GM23338 (cell line): ENCODE data around the gene TCP11L2. TPM values are rescaled to one million over a fixed set of nuclear protein-coding genes. Genes with fewer than 3 reads are reported as not detected.

ENCODE experiments used
- ATAC-seq: fragments of 200-7000 bp; cut with Tn5 transposase; 3 replicates; pipeline ENCODE4 v1.9.1; 2020
- DNase-seq: peaks from one replicate; pipeline ENCODE4 v3.0.0-alpha.2; 2015; ENCODE audit warnings: low spot score
- H2AFZ ChIP-seq: fragments of 200-600 bp; sonication (generic); 2 replicates; pipeline ENCODE4 v1.8.0; 2016; ENCODE audit warnings: antibody characterized with exemption, mild to moderate bottlenecking, moderate library complexity
- H3F3A ChIP-seq: fragments of 200-600 bp; sonication (generic); replicated peaks from 2 replicates; pipeline ENCODE4 v1.8.0; 2017; ENCODE audit warnings: antibody characterized with exemption, mixed run types, low read depth
- H3K27ac ChIP-seq: fragments of 200-600 bp; sonication (generic); 2 replicates; pipeline ENCODE4 v1.6.1; 2016; ENCODE audit warnings: low read depth
- H3K27me3 ChIP-seq: fragments of 200-600 bp; sonication (generic); 2 replicates; pipeline ENCODE4 v1.8.0; 2016; ENCODE audit warnings: mild to moderate bottlenecking, mixed run types, moderate library complexity; ENCODE audit not compliant: insufficient read depth
- H3K36me3 ChIP-seq: fragments of 200-600 bp; sonication (generic); 2 replicates; pipeline ENCODE4 v1.8.0; 2016; ENCODE audit warnings: mild to moderate bottlenecking; ENCODE audit not compliant: insufficient read depth
- H3K4me1 ChIP-seq: fragments of 200-600 bp; sonication (generic); 2 replicates; pipeline ENCODE4 v1.8.0; 2016; ENCODE audit warnings: mild to moderate bottlenecking, moderate library complexity; ENCODE audit not compliant: insufficient read depth
- H3K4me2 ChIP-seq: fragments of 200-600 bp; sonication (generic); 2 replicates; pipeline ENCODE4 v1.7.1; 2017; ENCODE audit warnings: mixed run types
- H3K4me3 ChIP-seq: fragments of 200-600 bp; sonication (generic); 2 replicates; pipeline ENCODE4 v1.6.1; 2016; ENCODE audit warnings: mixed run types
- H3K79me2 ChIP-seq: fragments of 200-600 bp; sonication (generic); replicated peaks from 2 replicates; pipeline ENCODE4 v1.8.0; 2017; ENCODE audit warnings: mild to moderate bottlenecking; ENCODE audit not compliant: insufficient read depth
- H3K9me2 ChIP-seq: fragments of 200-600 bp; sonication (generic); 2 replicates; pipeline ENCODE4 v1.8.0; 2017; ENCODE audit not compliant: insufficient read depth
- H4K20me1 ChIP-seq: fragments of 200-600 bp; sonication (generic); replicated peaks from 2 replicates; pipeline ENCODE4 v1.8.0; 2017; ENCODE audit warnings: mild to moderate bottlenecking; ENCODE audit not compliant: insufficient read depth
- H3K27ac Mint-ChIP-seq: 2 replicates; pipeline ENCODE4 v1.8.0; 2020; ENCODE audit warnings: inconsistent platforms, mild to moderate bottlenecking, moderate library complexity, mixed read lengths
- H3K27me3 Mint-ChIP-seq: 3 replicates; pipeline ENCODE4 v1.8.0; 2022; ENCODE audit warnings: low read depth, mild to moderate bottlenecking, moderate library complexity, mixed read lengths, inconsistent platforms; ENCODE audit not compliant: insufficient read depth, poor library complexity
- H3K36me3 Mint-ChIP-seq: 3 replicates; pipeline ENCODE4 v1.8.0; 2021; ENCODE audit warnings: low read depth, mild to moderate bottlenecking, inconsistent platforms, moderate library complexity, mixed read lengths
- H3K4me1 Mint-ChIP-seq: 3 replicates; pipeline ENCODE4 v1.8.0; 2020; ENCODE audit warnings: mild to moderate bottlenecking, inconsistent platforms, mixed read lengths
- H3K4me3 Mint-ChIP-seq: 3 replicates; pipeline ENCODE4 v1.8.0; 2021; ENCODE audit warnings: moderate library complexity, mild to moderate bottlenecking, inconsistent platforms, mixed read lengths
- H3K9me3 Mint-ChIP-seq: 3 replicates; pipeline ENCODE4 v1.8.0; 2020; ENCODE audit warnings: moderate library complexity, mild to moderate bottlenecking, inconsistent platforms, mixed read lengths
- CREB1 ChIP-seq: fragments of 250-450 bp; sonication (Bioruptor Pico); IDR thresholded peaks from 2 replicates; pipeline ENCODE4 v1.5.0; 2020; ENCODE audit warnings: low read depth, mild to moderate bottlenecking, moderate library complexity
- EZH2 ChIP-seq: fragments of 200-600 bp; sonication (generic); IDR thresholded peaks from one replicate; pipeline ENCODE4 v1.8.0; 2017; ENCODE audit warnings: antibody characterized with exemption, mild to moderate bottlenecking, low read depth; ENCODE audit not compliant: unreplicated experiment
- EZH2phosphoT487 ChIP-seq: fragments of 200-600 bp; sonication (generic); IDR thresholded peaks from one replicate; pipeline ENCODE4 v1.8.1; 2018; ENCODE audit warnings: antibody characterized with exemption; ENCODE audit not compliant: unreplicated experiment
- JUNB ChIP-seq: IDR thresholded peaks from one replicate; pipeline ENCODE4 v1.6.1; 2016; ENCODE audit warnings: antibody characterized with exemption; ENCODE audit not compliant: unreplicated experiment
- NANOG ChIP-seq: IDR thresholded peaks from 2 replicates; pipeline ENCODE4 v1.6.1; 2016; ENCODE audit warnings: antibody characterized with exemption, borderline replicate concordance
- POLR2AphosphoS5 ChIP-seq: IDR thresholded peaks from 2 replicates; pipeline ENCODE4 v1.6.1; 2016; ENCODE audit warnings: antibody characterized with exemption, low read depth
- STAT1 ChIP-seq: IDR thresholded peaks from one replicate; pipeline ENCODE4 v1.6.1; 2016; ENCODE audit warnings: antibody characterized with exemption; ENCODE audit not compliant: unreplicated experiment
- ZNF114 ChIP-seq: fragments of 250-450 bp; sonication (Bioruptor Pico); IDR thresholded peaks from 2 replicates; pipeline ENCODE4 v1.5.0; 2020; ENCODE audit warnings: mild to moderate bottlenecking, moderate library complexity
- ZNF331 ChIP-seq: fragments of 250-450 bp; sonication (Bioruptor Pico); IDR thresholded peaks from 2 replicates; pipeline ENCODE4 v1.5.0; 2020; ENCODE audit warnings: low read depth, mild to moderate bottlenecking, moderate library complexity
- polyA plus RNA-seq: library from polyadenylated mRNA; unstranded; fragments of >200 nt; fragmentation: Nextera tagmentation; extraction: Ambion mirVana; gene quantifications from 2 replicates; pipeline ENCODE4 v1.2.1, GENCODE V29; 2016
- total RNA-seq: library from RNA; depleted of rRNA; stranded (reverse); fragments of >200 nt; shearing (Covaris generic); gene quantifications from 2 replicates; pipeline ENCODE4 v1.2.3, GENCODE V29; 2014
- TF ChIP-seq, protein P1 (sequence below): IDR thresholded peaks from 2 replicates; pipeline ENCODE4 v1.6.1; 2016; ENCODE audit warnings: antibody characterized with exemption
- TF ChIP-seq, protein P2 (sequence below): fragments of 250-450 bp; sonication (Bioruptor Pico); IDR thresholded peaks from 2 replicates; pipeline ENCODE4 v1.5.0; 2020; ENCODE audit warnings: mild to moderate bottlenecking, moderate library complexity
- TF ChIP-seq, protein P3 (sequence below): IDR thresholded peaks from one replicate; pipeline ENCODE4 v1.6.1; 2018; ENCODE audit warnings: antibody characterized with exemption; ENCODE audit not compliant: unreplicated experiment
- TF ChIP-seq, protein P4 (sequence below), 2 experiments: fragments of 200-600 bp in 1 of 2; sonication (generic) in 1 of 2; conservative IDR thresholded peaks; 2 replicates each; pipeline versions ENCODE4 v1.5.1 to v1.6.1; 2016 to 2017; ENCODE audit warnings: antibody characterized with exemption in 2 of 2, low read depth in 2 of 2, mild to moderate bottlenecking in 2 of 2, moderate library complexity in 1 of 2

Gene TCP11L2
- total and polyA plus RNA-seq, 2 experiments from 2014 or later = 1.4 to 4.4 TPM

DNA sequence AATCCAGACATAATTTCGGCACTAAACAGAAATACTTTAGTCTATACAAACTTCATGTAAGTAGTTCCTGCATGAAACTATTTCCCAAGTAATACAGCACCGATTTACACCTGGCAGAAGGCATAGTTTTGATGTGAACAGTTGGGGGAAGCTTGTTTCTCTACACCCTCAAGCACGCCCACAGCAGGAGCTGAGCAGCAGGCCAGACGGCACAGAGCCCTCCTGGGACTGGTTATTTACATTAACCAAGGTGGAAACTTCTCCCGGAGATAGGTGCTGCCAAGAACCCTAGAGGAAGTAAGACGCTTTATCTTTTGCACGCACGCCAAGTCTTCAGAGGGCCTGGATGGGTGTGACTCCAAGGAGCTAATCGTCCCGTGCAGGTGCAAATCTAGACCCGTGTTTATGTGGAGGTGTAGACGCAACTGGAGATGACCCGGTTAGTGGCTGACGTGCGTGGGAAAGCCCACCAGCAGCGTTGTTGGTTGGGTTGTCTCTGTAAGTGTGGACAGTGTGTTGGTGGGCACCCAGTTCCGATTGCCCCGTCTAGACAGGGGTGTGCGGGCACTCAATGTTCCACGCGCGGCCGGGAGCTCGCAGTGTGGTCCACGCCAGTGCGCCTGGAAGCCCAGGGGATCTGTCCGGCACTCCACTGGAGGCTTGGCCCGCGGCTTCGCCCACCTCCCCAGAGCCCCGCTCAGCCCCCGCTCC, 767 bp upstream of the TCP11L2 start:
- peak overlapping the region; percentile 92 for H2AFZ ChIP-seq
- peak overlapping the region; percentile 60; the same call in 1 of the 2 replicates for H3K27ac Mint-ChIP-seq
- H3K27me3 Mint-ChIP-seq = peaks cover 7% of the 10 kb centered on the region
- H3K4me1 Mint-ChIP-seq = peaks cover 41% of the 10 kb centered on the region
- H3K27me3 ChIP-seq = no peaks in the 10 kb centered on the region
- H3K4me1 ChIP-seq = peaks cover 18% of the 10 kb centered on the region; the same call in 1 of the 2 replicates
- peak overlapping the region; percentile 3 for H3K27ac ChIP-seq
- H3K79me2 ChIP-seq = no peaks in the 10 kb centered on the region
- TF ChIP-seq STAT1 = no peak
- TF ChIP-seq, protein P1, sequence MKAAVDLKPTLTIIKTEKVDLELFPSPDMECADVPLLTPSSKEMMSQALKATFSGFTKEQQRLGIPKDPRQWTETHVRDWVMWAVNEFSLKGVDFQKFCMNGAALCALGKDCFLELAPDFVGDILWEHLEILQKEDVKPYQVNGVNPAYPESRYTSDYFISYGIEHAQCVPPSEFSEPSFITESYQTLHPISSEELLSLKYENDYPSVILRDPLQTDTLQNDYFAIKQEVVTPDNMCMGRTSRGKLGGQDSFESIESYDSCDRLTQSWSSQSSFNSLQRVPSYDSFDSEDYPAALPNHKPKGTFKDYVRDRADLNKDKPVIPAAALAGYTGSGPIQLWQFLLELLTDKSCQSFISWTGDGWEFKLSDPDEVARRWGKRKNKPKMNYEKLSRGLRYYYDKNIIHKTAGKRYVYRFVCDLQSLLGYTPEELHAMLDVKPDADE = no peak
- TF ChIP-seq, protein P2, sequence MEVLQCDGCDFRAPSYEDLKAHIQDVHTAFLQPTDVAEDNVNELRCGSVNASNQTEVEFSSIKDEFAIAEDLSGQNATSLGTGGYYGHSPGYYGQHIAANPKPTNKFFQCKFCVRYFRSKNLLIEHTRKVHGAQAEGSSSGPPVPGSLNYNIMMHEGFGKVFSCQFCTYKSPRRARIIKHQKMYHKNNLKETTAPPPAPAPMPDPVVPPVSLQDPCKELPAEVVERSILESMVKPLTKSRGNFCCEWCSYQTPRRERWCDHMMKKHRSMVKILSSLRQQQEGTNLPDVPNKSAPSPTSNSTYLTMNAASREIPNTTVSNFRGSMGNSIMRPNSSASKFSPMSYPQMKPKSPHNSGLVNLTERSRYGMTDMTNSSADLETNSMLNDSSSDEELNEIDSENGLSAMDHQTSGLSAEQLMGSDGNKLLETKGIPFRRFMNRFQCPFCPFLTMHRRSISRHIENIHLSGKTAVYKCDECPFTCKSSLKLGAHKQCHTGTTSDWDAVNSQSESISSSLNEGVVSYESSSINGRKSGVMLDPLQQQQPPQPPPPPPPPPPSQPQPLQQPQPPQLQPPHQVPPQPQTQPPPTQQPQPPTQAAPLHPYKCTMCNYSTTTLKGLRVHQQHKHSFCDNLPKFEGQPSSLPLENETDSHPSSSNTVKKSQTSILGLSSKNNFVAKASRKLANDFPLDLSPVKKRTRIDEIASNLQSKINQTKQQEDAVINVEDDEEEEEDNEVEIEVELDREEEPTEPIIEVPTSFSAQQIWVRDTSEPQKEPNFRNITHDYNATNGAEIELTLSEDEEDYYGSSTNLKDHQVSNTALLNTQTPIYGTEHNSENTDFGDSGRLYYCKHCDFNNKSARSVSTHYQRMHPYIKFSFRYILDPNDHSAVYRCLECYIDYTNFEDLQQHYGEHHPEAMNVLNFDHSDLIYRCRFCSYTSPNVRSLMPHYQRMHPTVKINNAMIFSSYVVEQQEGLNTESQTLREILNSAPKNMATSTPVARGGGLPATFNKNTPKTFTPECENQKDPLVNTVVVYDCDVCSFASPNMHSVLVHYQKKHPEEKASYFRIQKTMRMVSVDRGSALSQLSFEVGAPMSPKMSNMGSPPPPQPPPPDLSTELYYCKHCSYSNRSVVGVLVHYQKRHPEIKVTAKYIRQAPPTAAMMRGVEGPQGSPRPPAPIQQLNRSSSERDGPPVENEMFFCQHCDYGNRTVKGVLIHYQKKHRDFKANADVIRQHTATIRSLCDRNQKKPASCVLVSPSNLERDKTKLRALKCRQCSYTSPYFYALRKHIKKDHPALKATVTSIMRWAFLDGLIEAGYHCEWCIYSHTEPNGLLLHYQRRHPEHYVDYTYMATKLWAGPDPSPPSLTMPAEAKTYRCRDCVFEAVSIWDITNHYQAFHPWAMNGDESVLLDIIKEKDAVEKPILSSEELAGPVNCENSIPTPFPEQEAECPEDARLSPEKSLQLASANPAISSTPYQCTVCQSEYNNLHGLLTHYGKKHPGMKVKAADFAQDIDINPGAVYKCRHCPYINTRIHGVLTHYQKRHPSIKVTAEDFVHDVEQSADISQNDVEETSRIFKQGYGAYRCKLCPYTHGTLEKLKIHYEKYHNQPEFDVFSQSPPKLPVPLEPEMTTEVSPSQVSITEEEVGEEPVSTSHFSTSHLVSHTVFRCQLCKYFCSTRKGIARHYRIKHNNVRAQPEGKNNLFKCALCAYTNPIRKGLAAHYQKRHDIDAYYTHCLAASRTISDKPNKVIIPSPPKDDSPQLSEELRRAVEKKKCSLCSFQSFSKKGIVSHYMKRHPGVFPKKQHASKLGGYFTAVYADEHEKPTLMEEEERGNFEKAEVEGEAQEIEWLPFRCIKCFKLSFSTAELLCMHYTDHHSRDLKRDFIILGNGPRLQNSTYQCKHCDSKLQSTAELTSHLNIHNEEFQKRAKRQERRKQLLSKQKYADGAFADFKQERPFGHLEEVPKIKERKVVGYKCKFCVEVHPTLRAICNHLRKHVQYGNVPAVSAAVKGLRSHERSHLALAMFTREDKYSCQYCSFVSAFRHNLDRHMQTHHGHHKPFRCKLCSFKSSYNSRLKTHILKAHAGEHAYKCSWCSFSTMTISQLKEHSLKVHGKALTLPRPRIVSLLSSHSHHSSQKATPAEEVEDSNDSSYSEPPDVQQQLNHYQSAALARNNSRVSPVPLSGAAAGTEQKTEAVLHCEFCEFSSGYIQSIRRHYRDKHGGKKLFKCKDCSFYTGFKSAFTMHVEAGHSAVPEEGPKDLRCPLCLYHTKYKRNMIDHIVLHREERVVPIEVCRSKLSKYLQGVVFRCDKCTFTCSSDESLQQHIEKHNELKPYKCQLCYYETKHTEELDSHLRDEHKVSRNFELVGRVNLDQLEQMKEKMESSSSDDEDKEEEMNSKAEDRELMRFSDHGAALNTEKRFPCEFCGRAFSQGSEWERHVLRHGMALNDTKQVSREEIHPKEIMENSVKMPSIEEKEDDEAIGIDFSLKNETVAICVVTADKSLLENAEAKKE (CRISPR knock-in tag) = no peak
- no peak for TF ChIP-seq NANOG
- TF ChIP-seq JUNB = no peak
- TF ChIP-seq, protein P3, sequence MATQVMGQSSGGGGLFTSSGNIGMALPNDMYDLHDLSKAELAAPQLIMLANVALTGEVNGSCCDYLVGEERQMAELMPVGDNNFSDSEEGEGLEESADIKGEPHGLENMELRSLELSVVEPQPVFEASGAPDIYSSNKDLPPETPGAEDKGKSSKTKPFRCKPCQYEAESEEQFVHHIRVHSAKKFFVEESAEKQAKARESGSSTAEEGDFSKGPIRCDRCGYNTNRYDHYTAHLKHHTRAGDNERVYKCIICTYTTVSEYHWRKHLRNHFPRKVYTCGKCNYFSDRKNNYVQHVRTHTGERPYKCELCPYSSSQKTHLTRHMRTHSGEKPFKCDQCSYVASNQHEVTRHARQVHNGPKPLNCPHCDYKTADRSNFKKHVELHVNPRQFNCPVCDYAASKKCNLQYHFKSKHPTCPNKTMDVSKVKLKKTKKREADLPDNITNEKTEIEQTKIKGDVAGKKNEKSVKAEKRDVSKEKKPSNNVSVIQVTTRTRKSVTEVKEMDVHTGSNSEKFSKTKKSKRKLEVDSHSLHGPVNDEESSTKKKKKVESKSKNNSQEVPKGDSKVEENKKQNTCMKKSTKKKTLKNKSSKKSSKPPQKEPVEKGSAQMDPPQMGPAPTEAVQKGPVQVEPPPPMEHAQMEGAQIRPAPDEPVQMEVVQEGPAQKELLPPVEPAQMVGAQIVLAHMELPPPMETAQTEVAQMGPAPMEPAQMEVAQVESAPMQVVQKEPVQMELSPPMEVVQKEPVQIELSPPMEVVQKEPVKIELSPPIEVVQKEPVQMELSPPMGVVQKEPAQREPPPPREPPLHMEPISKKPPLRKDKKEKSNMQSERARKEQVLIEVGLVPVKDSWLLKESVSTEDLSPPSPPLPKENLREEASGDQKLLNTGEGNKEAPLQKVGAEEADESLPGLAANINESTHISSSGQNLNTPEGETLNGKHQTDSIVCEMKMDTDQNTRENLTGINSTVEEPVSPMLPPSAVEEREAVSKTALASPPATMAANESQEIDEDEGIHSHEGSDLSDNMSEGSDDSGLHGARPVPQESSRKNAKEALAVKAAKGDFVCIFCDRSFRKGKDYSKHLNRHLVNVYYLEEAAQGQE = no peak
- TF ChIP-seq CREB1 (CRISPR knock-in tag) = no peak
- TF ChIP-seq ZNF114 = no peak
- no peak for TF ChIP-seq EZH2
- TF ChIP-seq, protein P4, sequence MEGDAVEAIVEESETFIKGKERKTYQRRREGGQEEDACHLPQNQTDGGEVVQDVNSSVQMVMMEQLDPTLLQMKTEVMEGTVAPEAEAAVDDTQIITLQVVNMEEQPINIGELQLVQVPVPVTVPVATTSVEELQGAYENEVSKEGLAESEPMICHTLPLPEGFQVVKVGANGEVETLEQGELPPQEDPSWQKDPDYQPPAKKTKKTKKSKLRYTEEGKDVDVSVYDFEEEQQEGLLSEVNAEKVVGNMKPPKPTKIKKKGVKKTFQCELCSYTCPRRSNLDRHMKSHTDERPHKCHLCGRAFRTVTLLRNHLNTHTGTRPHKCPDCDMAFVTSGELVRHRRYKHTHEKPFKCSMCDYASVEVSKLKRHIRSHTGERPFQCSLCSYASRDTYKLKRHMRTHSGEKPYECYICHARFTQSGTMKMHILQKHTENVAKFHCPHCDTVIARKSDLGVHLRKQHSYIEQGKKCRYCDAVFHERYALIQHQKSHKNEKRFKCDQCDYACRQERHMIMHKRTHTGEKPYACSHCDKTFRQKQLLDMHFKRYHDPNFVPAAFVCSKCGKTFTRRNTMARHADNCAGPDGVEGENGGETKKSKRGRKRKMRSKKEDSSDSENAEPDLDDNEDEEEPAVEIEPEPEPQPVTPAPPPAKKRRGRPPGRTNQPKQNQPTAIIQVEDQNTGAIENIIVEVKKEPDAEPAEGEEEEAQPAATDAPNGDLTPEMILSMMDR (conservative IDR thresholded peaks at IDR 0.05; ENCODE audit: low read depth in 2 of 2) = no peak
- no peak for TF ChIP-seq EZH2phosphoT487
- TF ChIP-seq POLR2AphosphoS5 = no peak
- TF ChIP-seq ZNF331 (CRISPR knock-in tag) = no peak
- H3K4me3 Mint-ChIP-seq = peak overlapping the region; percentile 80
- no peaks in the 10 kb centered on the region; the same call in 1 of the 2 replicates for H3F3A ChIP-seq
- H4K20me1 ChIP-seq = no peaks in the 10 kb centered on the region
- DNase-seq (peak; percentile 75), ATAC-seq (peak; percentile 59)
- no peaks in the 10 kb centered on the region for H3K9me2 ChIP-seq
- no peaks in the 10 kb centered on the region; the same call in 2 of the 3 replicates for H3K36me3 Mint-ChIP-seq
- no peaks in the 10 kb centered on the region for H3K9me3 Mint-ChIP-seq
- H3K36me3 ChIP-seq = no peaks in the 10 kb centered on the region
- peak overlapping the region; percentile 97 for H3K4me3 ChIP-seq
- peak overlapping the region; percentile 82 for H3K4me2 ChIP-seq
